Measurements from ENCODE around the gene PARS2. TPM values are rescaled to one million over a fixed set of nuclear protein-coding genes. Genes with fewer than 3 reads are reported as not detected.

PARS2 gene
- total and polyA plus RNA-seq, 12 donors: 1.2 to 16.1 (median 7.5) TPM

- intact Hi-C loops (cut with DNase I): no loop called here
- Histone ChIP-seq H3K27ac (no peak overlapping the region), H3K9me3 (replicated peaks in 1 of 3) (no peaks in the 10 kb centered on the region), H3K36me3 (replicated peaks in 1 of 2) (no peaks in the 10 kb centered on the region), H3K4me3 (no peak overlapping the region), H3K27me3 (no peaks in the 10 kb centered on the region), H3K4me1 (replicated peaks in 1 of 2) (no peaks in the 10 kb centered on the region)
- WGBS, 4 donors: 58 to 67% (median 63%) methylated on average over 15 of the region's 15 CpGs
- no peak for DNase-seq
- TF ChIP-seq CTCF (IDR thresholded peaks at IDR 0.05) (no peak), POLR2A (IDR thresholded peaks at IDR 0.05) (no peak)
Measured at GRCh38 chr1:54774820-54775498, 10.6 kb upstream of the PARS2 start.

DNA sequence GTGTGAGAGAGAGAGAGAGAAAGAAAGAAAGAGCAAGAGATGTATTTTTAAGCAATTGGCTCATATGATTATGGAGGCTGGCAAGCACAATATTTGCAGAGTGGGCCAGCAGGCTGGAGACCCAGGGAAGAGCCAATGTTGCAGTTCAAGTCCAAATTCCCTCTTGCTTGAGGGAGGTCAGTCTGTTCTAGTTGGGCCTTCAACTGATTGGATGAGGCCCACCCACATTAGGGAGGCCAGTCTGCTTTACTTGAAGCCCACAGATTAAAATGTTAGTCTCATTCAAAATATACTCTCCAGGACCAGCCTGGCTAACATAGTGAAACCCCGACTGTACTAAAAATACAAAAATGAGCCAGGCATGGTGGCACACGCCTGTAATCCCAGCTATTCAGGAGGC is 8.6 kb upstream of the PARS2 start:
- no peaks in the 10 kb centered on the region for H3K4me1 ChIP-seq (replicated peaks in 1 of 2)
- no peak for DNase-seq
- no peak overlapping the region for H3K4me3 ChIP-seq
- 63 to 88% (median 80%) methylated on average over 2 of the region's 2 CpGs for WGBS, 4 donors
- H3K9me3 ChIP-seq (replicated peaks in 1 of 3): no peaks in the 10 kb centered on the region
- H3K27ac ChIP-seq: no peak overlapping the region
- intact Hi-C loops (cut with DNase I): no loop called here
- no peaks in the 10 kb centered on the region for H3K27me3 ChIP-seq
- no peak for TF ChIP-seq POLR2A (IDR thresholded peaks at IDR 0.05)
- no peak for TF ChIP-seq CTCF (IDR thresholded peaks at IDR 0.05)
- no peaks in the 10 kb centered on the region for H3K36me3 ChIP-seq (replicated peaks in 1 of 2)

DNA sequence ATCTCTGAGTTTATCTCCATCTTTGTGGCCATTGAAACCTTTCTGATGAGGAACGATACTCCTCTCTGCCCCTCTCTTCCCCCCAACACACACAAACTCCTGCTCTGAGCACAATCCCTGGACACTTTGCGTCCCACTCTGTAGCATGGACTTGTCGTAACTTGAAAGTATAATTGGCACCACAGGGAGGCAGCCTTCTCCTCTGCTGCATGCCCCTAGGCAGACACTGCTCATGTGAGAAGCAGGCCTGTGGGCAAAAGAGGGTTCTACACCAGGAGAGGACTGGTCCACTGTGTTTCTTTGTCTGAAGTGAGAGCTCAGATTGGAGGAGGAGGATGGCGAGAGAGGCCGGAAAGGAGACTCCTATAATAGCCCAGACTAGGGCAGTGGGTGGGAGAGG is 3.8 kb upstream of the PARS2 start:
- no peaks in the 10 kb centered on the region for H3K9me3 ChIP-seq (replicated peaks in 1 of 3)
- DNase-seq: peak in 2 of 7 donors; percentile 19 to 63
- H3K4me3 ChIP-seq: no peak overlapping the region
- H3K36me3 ChIP-seq (replicated peaks in 1 of 2): no peaks in the 10 kb centered on the region
- H3K27me3 ChIP-seq: no peaks in the 10 kb centered on the region
- intact Hi-C loops (cut with DNase I): no loop called here
- WGBS, 4 donors: 73 to 83% (median 78%) methylated on average over 5 of the region's 5 CpGs
- TF ChIP-seq POLR2A (IDR thresholded peaks at IDR 0.05) (no peak), CTCF (IDR thresholded peaks at IDR 0.05) (peak in 1 of 6 experiments; percentile 4)
- H3K27ac ChIP-seq: no peak overlapping the region
- H3K4me1 ChIP-seq (replicated peaks in 1 of 2): peaks cover 4 to 11% of the 10 kb centered on the region in 2 donors

DNA sequence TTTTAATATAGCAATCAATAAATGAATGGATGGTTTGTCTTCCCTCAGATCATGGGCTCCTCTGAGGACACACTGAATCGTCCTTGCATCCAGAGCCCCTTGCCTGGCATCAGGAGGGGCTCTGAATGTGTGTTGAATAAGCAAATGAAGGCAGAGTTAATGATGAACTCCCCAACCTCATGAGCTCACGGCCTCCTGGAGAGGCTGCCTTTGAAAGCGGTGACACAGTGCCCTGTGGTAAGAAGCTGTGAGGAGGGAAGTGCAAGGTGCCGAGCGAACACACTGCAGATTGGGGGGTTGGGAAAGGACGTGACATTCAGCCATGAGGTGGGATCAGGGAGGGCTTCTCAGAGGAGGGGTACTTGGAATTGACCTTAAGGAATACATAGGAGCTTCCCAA is 3.2 kb upstream of the PARS2 start:
- WGBS, 4 donors: 50 to 57% (median 53%) methylated on average over 6 of the region's 6 CpGs
- no peak for TF ChIP-seq POLR2A (IDR thresholded peaks at IDR 0.05)
- TF ChIP-seq CTCF (IDR thresholded peaks at IDR 0.05): no peak
- Histone ChIP-seq H3K9me3 (replicated peaks in 1 of 3) (no peaks in the 10 kb centered on the region), H3K4me3 (no peak overlapping the region), H3K36me3 (replicated peaks in 1 of 2) (no peaks in the 10 kb centered on the region), H3K27me3 (no peaks in the 10 kb centered on the region), H3K27ac (no peak overlapping the region), H3K4me1 (replicated peaks in 1 of 2) (peaks cover 4 to 13% of the 10 kb centered on the region in 2 donors)
- intact Hi-C loops (cut with DNase I): no loop called here
- no peak for DNase-seq
